Stimulated activated CD8-positive, alpha-beta memory T cell treated with anti-CD3 and anti-CD28 coated beads, Interleukin-2, amount 100 ng/mL, for 1 hour (primary cell): ENCODE measurements around the gene ZNF223.
A peak's percentile ranks its signal among the peaks of the same experiment; 100 is the strongest.

ENCODE experiments used
- DNase-seq, 2 donors: peaks; one replicate each; pipeline ENCODE4 v3.0.0-alpha.2; 2020; ENCODE audit warnings: low read depth in 2 of 2

Gene ZNF223

DNA sequence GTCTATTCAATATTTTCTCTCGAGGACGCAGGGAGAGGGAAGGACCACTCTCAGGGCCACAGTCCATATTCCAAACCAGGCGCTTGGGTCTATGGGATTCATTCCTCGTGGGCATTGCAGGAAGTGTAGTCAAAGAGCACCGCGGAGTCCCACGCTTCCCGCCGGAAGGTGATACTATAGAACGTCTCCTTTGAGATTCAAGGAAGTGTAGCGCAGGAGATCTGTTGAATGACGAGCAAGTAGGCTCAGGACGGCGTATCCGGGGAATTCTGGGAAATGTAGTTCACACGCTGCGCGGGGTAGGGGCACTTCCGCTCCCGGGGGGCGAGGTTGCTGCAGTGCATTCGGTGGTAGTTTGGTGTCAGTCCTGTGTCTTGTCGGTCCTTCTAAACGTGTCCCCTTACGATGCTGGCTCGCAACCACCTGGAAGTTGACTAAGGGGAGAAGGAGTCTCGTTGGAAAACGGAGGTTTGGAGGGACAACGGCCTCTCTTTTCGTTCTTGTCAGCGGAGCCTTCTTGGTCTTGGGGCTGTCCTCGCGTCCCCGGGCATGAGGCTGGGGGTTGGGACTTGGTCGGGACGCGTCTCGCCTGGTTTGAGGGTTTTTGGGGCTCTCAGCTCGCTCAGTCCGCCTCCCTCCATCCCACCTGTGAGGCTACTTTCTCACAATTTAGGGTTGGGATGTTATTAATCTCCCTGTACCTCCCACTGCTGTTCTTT, 20.1 kb downstream of the ZNF223 start, which contains the start of gene ZNF284:
Gene ZNF284, plus strand, starts transcription at position 336 of the 719 bp plus-strand sequence. CDS start 4,231 bp downstream, outside the sequence.
- peak; percentile 62 to 68 for DNase-seq

GRCh38 chr19:44072543-44073401, 20.9 kb downstream of the ZNF223 start:
- no peak for DNase-seq

DNA sequence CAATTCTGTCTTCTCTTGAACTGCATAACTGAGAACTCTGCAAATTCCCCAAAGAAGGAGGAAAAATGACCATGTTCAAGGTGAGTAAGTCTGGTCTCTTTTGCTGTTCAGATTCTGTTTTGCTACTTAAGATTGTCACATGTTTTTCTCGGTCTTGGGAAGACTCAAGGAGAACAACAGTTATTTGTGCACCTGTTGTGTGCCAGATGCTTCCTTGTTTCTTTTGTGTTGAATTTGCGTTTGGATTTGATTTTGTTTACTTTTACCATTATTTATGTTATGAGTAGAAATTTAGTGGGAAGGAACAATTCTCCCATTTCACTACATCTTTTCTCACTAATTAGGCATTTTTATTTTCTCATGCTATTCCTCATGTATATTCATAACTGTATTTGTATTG, 24.5 kb downstream of the ZNF223 start:
- DNase-seq: no peak

- DNase-seq: no peak
These were observed 40.3 kb downstream of the ZNF223 start for GRCh38 chr19:44092108-44092507.

GRCh38 chr19:44093931-44094765, 42.3 kb downstream of the ZNF223 start, which contains the start of gene ZNF224:
TSS of gene ZNF224 (plus strand) at chr19:44094361. CDS start at chr19:44097874, 3,513 bp downstream.
- DNase-seq: peak; percentile 63 to 67

- no peak for DNase-seq
These were observed 55.9 kb downstream of the ZNF223 start for GRCh38 chr19:44107751-44108150.

GRCh38 chr19:44109458-44109857, 57.6 kb downstream of the ZNF223 start:
- DNase-seq: no peak

DNA sequence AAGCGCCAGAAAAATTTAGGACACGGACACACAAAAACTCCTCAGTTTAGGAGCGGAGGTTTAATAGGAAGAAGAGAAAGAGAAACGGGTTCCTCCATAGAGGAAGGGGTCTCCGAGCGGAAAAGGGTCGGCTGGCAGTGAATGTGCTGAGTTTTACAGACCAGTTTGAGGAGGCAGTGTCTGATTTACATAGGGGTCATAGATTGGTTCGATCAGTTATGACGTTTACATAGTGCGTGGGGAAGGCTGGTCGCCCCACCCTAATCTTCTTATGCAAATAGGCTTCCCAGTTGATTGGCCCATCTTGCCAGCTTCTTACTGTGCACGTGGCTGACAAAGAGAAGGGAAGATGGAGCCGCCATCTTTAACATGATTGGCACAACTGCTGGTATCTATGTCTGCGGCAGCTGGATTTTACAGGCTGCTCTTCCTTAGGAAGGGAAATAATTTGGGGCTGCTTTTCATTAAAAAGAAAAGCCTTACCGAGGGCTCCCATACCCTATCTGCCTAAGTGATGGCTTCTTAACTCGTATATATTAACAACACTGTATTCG, 60.2 kb downstream of the ZNF223 start:
- no peak for DNase-seq

DNA sequence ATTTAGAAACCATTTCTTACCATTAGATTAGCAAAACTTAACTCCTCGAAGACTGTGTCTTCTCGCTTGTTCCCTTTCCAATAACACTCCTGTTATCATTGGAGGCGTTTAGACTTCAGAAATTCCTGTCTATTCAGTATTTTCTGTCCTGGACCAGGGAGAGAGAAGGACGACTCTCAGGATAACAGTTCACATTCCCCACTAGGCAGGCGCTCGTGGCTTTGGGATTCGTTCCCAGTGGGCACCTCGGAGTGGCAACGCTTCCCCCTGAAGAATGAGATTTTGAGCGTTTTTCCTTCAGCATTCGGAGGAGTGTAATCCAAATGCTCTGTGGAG, 60.9 kb downstream of the ZNF223 start:
- no peak for DNase-seq

- peak; percentile 63 to 68 for DNase-seq
These were observed 61.4 kb downstream of the ZNF223 start, which contains the start of gene ZNF225 for GRCh38 chr19:44113138-44113783. TSS of gene ZNF225 (plus strand) at chr19:44113399. CDS start at chr19:44115828, 2,429 bp downstream.

GRCh38 chr19:44113784-44114390, 62.1 kb downstream of the ZNF223 start:
- no peak for DNase-seq
